Measurements from ENCODE around the gene RGS3. TPM values are rescaled to one million over a fixed set of nuclear protein-coding genes. Genes with fewer than 3 reads are reported as not detected.
A peak's percentile ranks its signal among the peaks of the same experiment; 100 is the strongest.

The RGS3 gene
- total RNA-seq, 2 donors from 2014 or later: 36.5 to 48.2 TPM

- no peaks in the 10 kb centered on the region for H3K27me3 Mint-ChIP-seq (ENCODE audit: low read depth)
- DNase-seq: no peak
Measured at GRCh38 chr9:113513536-113513935, 50.0 kb downstream of the RGS3 start.

GRCh38 chr9:113514061-113514460 is 50.5 kb downstream of the RGS3 start:
- Mint-ChIP-seq H3K4me3 (peak overlapping the region in 1 of 2 donors; percentile 84), H3K27ac (no peak overlapping the region)
- ATAC-seq (replicated peaks in 1 of 2): no peak

More at GRCh38 chr9:113513536-113513935, 50.0 kb downstream of the RGS3 start:
- H3K4me3 Mint-ChIP-seq: peak overlapping the region; percentile 80 to 84
- H3K27ac Mint-ChIP-seq: peak overlapping the region; percentile 74
- ATAC-seq (replicated peaks in 1 of 2): no peak
- H3K4me1 Mint-ChIP-seq (ENCODE audit: low read depth): peaks cover 76% of the 10 kb centered on the region
- H3K9me3 Mint-ChIP-seq: no peaks in the 10 kb centered on the region
- H3K36me3 Mint-ChIP-seq (ENCODE audit: insufficient read depth in 2 of 2): no peaks in the 10 kb centered on the region

DNA sequence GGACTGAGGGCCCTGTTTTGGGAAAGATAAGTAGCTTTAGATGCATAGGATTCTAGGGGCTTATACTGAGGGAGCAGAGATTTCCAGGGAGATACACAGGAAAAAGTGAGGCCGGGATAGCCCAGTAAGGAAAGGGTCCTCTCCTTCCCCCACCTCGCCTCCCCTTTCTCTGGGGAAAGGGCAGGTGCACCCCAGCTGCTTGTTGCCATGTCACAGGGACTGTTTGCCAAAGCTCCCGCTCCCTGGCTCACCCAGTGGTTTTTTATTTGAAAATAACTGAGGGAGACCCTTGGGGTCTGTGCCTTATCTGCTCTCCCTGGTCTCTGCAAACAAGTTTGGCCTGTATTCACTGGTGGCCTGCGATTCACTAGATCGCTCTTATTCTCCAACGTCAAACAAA is 51.2 kb downstream of the RGS3 start:
- H3K4me1 Mint-ChIP-seq (ENCODE audit: low read depth): peaks cover 87% of the 10 kb centered on the region
- ATAC-seq (replicated peaks in 1 of 2) (no peak), DNase-seq (no peak)
- H3K36me3 Mint-ChIP-seq (ENCODE audit: insufficient read depth in 2 of 2): no peaks in the 10 kb centered on the region
- no peaks in the 10 kb centered on the region for H3K9me3 Mint-ChIP-seq
- no peak overlapping the region for H3K27ac Mint-ChIP-seq
- no peak overlapping the region for H3K4me3 Mint-ChIP-seq
- no peaks in the 10 kb centered on the region for H3K27me3 Mint-ChIP-seq (ENCODE audit: low read depth)

More at GRCh38 chr9:113514061-113514460, 50.5 kb downstream of the RGS3 start:
- H3K27me3 Mint-ChIP-seq (ENCODE audit: low read depth): no peaks in the 10 kb centered on the region
- DNase-seq: no peak
- H3K4me1 Mint-ChIP-seq (ENCODE audit: low read depth): peaks cover 80% of the 10 kb centered on the region
- no peaks in the 10 kb centered on the region for H3K9me3 Mint-ChIP-seq
- H3K36me3 Mint-ChIP-seq (ENCODE audit: insufficient read depth in 2 of 2): no peaks in the 10 kb centered on the region

DNA sequence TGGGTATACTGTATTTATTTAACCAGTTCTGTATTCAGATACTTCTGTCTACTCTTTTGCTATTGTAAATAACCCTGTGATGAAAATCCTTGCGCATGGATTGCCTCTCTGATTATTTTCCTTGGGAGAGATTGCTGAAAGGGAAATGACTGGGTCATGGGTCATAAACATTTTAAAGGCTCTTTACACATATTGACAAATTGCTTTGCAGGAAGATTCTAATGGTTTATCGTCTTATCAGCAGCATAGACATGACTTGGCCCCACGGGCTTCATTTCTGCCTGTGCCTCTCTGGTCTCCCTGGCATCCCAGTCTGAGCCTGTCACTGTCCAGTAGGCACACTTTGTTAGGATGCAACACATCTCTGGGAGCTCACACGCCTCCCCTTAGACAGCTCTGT is 52.3 kb downstream of the RGS3 start:
- Mint-ChIP-seq H3K27ac (peak overlapping the region; percentile 32), H3K9me3 (no peaks in the 10 kb centered on the region)
- DNase-seq: no peak

GRCh38 chr9:113516840-113517577 is 53.5 kb downstream of the RGS3 start:
- Mint-ChIP-seq H3K4me3 (peak overlapping the region; percentile 89 to 93), H3K9me3 (no peaks in the 10 kb centered on the region)
- ATAC-seq (replicated peaks in 1 of 2): peak; percentile 86

More for the DNA sequence above, 52.3 kb downstream of the RGS3 start:
- H3K27me3 Mint-ChIP-seq (ENCODE audit: low read depth): no peaks in the 10 kb centered on the region
- no peak overlapping the region for H3K4me3 Mint-ChIP-seq
- ATAC-seq (replicated peaks in 1 of 2): no peak
- H3K4me1 Mint-ChIP-seq (ENCODE audit: low read depth): peaks cover 97% of the 10 kb centered on the region
- peaks cover 0 to 1% of the 10 kb centered on the region in 2 donors for H3K36me3 Mint-ChIP-seq (ENCODE audit: insufficient read depth in 2 of 2)

DNA sequence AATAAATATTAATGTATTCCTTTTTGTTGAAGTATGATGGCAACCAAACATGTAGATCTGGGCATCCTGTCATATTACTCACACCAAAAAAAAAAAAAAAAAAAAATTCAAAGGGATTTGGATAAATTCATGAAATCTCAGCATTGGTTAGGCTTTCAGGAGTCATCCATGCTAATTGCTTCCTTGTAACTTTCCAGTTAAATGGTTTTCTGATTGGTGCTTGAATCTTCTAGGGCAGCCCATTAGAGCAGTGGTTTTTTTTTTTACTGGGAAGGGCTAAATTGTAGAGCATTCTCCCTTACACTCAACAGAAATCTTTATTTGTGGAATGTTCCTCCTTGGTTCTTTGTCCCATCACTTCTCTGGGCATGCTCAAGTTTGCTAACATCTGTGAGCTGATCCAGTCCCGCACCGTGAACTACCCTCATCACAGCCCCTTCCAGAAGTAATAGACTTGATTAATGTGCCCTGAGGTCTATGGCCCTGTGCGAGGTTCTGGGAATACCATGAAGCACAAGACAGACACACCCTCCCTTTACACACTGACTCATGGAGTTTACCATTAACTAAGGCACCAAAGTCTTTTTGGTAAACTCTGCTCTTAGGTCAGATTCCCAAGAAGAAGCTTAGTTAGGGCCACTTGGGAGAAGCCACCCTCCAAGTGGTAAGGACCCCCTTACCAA is 56.0 kb downstream of the RGS3 start:
- H3K4me3 Mint-ChIP-seq: peak overlapping the region; percentile 89 to 93
- no peaks in the 10 kb centered on the region for H3K9me3 Mint-ChIP-seq
- ATAC-seq (replicated peaks in 1 of 2) (no peak), DNase-seq (no peak)
- peaks cover 95% of the 10 kb centered on the region for H3K4me1 Mint-ChIP-seq (ENCODE audit: low read depth)
- no peaks in the 10 kb centered on the region for H3K27me3 Mint-ChIP-seq (ENCODE audit: low read depth)
- H3K36me3 Mint-ChIP-seq (ENCODE audit: insufficient read depth in 2 of 2): peaks cover 0 to 4% of the 10 kb centered on the region in 2 donors
- peak overlapping the region; percentile 78 for H3K27ac Mint-ChIP-seq

More at GRCh38 chr9:113516840-113517577, 53.5 kb downstream of the RGS3 start:
- Mint-ChIP-seq H3K27ac (peak overlapping the region; percentile 52), H3K4me1 (ENCODE audit: low read depth) (peaks cover 95% of the 10 kb centered on the region), H3K27me3 (ENCODE audit: low read depth) (no peaks in the 10 kb centered on the region), H3K36me3 (ENCODE audit: insufficient read depth in 2 of 2) (peaks cover 0 to 1% of the 10 kb centered on the region in 2 donors)
- DNase-seq: peak; percentile 85 to 90

DNA sequence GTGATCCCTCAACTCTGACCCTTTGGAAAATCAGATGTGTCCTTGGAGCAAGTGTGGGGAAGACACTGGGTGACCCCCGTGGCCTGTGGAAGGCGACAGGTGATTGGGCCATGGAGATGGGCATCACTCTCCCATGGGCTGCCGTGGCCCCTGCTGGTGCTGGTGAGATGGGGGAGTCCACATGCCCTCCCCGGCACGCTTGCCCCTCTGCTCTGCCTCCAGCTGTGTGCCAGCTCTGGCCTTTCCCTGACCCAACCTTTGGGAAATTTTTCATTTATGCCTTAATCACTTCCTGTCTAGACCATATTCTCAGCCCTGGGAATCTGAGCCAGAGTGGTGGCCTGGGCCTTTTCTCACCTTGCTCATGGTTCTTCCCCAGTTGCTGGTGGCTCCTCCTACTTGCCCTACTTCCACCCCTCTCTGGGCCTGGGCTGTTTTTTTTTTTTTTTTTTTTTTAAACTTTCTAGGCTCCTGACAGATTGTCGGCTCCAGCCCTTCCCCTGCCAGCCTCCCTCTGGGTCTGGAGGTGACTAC is 56.6 kb downstream of the RGS3 start:
- peak overlapping the region; percentile 89 to 93 for H3K4me3 Mint-ChIP-seq
- peaks cover 92% of the 10 kb centered on the region for H3K4me1 Mint-ChIP-seq (ENCODE audit: low read depth)
- peak in 1 of 2 donors; percentile 29 for ATAC-seq (replicated peaks in 1 of 2)
- peaks cover 0 to 4% of the 10 kb centered on the region in 2 donors for H3K36me3 Mint-ChIP-seq (ENCODE audit: insufficient read depth in 2 of 2)
- H3K27me3 Mint-ChIP-seq (ENCODE audit: low read depth): no peaks in the 10 kb centered on the region
- peak; percentile 43 to 47 for DNase-seq
- H3K9me3 Mint-ChIP-seq: no peaks in the 10 kb centered on the region
- H3K27ac Mint-ChIP-seq: peak overlapping the region; percentile 78

GRCh38 chr9:113521693-113522255 is 58.2 kb downstream of the RGS3 start:
- no peaks in the 10 kb centered on the region for H3K27me3 Mint-ChIP-seq (ENCODE audit: low read depth)
- peaks cover 90% of the 10 kb centered on the region for H3K4me1 Mint-ChIP-seq (ENCODE audit: low read depth)
- ATAC-seq (replicated peaks in 1 of 2) (no peak), DNase-seq (no peak)
- peak overlapping the region; percentile 67 to 76 for H3K4me3 Mint-ChIP-seq
- H3K9me3 Mint-ChIP-seq: no peaks in the 10 kb centered on the region
- H3K36me3 Mint-ChIP-seq (ENCODE audit: insufficient read depth in 2 of 2): peaks cover 0 to 4% of the 10 kb centered on the region in 2 donors
- no peak overlapping the region for H3K27ac Mint-ChIP-seq

DNA sequence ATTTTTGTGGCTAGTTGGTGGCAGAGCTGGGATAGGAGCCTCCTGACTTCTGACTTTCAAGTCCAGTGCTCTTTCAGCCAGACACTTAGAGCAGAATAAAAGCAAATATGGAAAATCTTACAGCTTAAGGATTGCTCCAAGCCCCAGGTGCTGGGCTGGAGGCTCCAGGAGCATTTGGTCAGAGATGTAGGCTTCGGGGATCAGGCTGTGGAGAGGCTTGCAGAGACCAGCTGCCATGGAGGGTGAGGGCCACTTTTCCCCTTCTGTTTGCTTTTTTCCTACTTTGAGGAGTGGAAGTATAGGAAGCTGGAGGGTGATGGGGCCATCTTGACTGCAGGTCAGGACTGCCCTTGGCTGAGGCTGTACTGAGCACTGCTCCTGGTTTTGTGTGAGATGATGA is 58.9 kb downstream of the RGS3 start:
- ATAC-seq (replicated peaks in 1 of 2): no peak
- Mint-ChIP-seq H3K4me1 (ENCODE audit: low read depth) (peaks cover 89% of the 10 kb centered on the region), H3K27ac (no peak overlapping the region), H3K9me3 (no peaks in the 10 kb centered on the region), H3K4me3 (peak overlapping the region; percentile 67 to 76), H3K27me3 (ENCODE audit: low read depth) (no peaks in the 10 kb centered on the region), H3K36me3 (ENCODE audit: insufficient read depth in 2 of 2) (peaks cover 0 to 4% of the 10 kb centered on the region in 2 donors)
- no peak for DNase-seq

DNA sequence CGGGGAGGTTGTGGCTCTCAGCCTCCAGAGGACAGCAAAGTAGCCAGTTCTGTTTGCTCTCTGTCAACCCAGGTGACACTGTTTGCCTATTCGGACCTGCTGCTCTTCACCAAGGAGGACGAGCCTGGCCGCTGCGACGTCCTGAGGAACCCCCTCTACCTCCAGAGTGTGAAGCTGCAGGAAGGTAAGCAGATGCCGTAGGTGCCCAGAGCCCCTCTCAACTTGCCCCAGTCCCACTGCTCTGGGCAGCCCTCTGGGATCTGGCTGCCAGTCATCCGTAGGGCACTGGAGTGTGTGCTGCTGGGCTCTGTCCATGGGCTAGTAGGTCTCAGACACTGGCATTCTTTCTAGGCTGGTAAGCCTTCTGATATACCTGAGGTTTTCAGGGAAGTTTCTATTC is 59.3 kb downstream of the RGS3 start:
- Mint-ChIP-seq H3K27me3 (ENCODE audit: low read depth) (no peaks in the 10 kb centered on the region), H3K4me1 (ENCODE audit: low read depth) (peaks cover 86% of the 10 kb centered on the region), H3K4me3 (peak overlapping the region; percentile 67 to 76), H3K36me3 (ENCODE audit: insufficient read depth in 2 of 2) (peaks cover 0 to 4% of the 10 kb centered on the region in 2 donors), H3K27ac (peak overlapping the region; percentile 25), H3K9me3 (no peaks in the 10 kb centered on the region)
- DNase-seq: no peak
- peak; percentile 2 to 5 for ATAC-seq (replicated peaks in 1 of 2)

- H3K27me3 Mint-ChIP-seq (ENCODE audit: low read depth): no peaks in the 10 kb centered on the region
- DNase-seq (peak; percentile 57 to 75), ATAC-seq (replicated peaks in 1 of 2) (peak; percentile 74 to 82)
- no peaks in the 10 kb centered on the region for H3K9me3 Mint-ChIP-seq
- H3K36me3 Mint-ChIP-seq (ENCODE audit: insufficient read depth in 2 of 2): peaks cover 0 to 4% of the 10 kb centered on the region in 2 donors
- H3K4me1 Mint-ChIP-seq (ENCODE audit: low read depth): peaks cover 79% of the 10 kb centered on the region
- peak overlapping the region; percentile 67 to 76 for H3K4me3 Mint-ChIP-seq
- no peak overlapping the region for H3K27ac Mint-ChIP-seq
Measured at GRCh38 chr9:113523421-113524141, 60.1 kb downstream of the RGS3 start.

DNA sequence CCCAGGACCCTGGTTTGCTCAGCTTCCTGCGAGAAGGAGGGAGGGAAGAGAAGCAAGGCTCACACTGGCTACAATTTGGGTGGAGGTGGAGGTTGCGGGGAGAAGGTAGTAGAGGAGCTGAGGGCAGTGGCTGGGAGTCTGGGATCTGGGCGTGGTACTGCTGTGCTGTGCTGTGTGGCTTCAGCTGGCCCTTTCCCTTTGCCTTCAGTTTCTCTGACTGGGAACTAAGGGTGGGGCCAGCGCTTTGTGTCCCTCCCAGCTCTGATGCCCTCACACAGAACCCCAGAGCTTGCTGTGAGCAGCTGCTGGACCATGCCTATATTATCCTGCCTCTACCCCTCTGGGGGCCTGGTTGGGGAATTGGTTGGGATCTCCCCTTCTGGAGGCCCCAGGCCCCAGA is 60.9 kb downstream of the RGS3 start:
- Mint-ChIP-seq H3K4me3 (peak overlapping the region; percentile 34 to 67), H3K9me3 (no peaks in the 10 kb centered on the region), H3K36me3 (ENCODE audit: insufficient read depth in 2 of 2) (peaks cover 0 to 4% of the 10 kb centered on the region in 2 donors), H3K27ac (no peak overlapping the region), H3K4me1 (ENCODE audit: low read depth) (peaks cover 70% of the 10 kb centered on the region), H3K27me3 (ENCODE audit: low read depth) (no peaks in the 10 kb centered on the region)
- DNase-seq (no peak), ATAC-seq (replicated peaks in 1 of 2) (no peak)

Measured in activated T-cell treated with anti-CD3 and anti-CD28 coated beads, Interleukin-2, amount 50 U/mL, for 72 hours (primary cell).